Heart left ventricle (tissue), 16 donors: ENCODE results near the gene DOCK4. TPM values are rescaled to one million over a fixed set of nuclear protein-coding genes. Genes with fewer than 3 reads are reported as not detected.

Source experiments
- ATAC-seq, 4 donors: fragments of 200-7000 bp; cut with Tn5 transposase; one replicate each; pipeline ENCODE4 v1.9.1; 2020 to 2022; ENCODE audit warnings: moderate library complexity in 4 of 4, mild to moderate bottlenecking in 3 of 4, moderate number of reproducible peaks in 1 of 4
- DNase-seq, 5 donors: peaks; one replicate each; pipeline ENCODE4 v3.0.0-alpha.2; 2020
- H3K27ac ChIP-seq, 12 donors: fragments of 200-600 bp; sonication (generic) in 4 of 12; one replicate each; pipeline versions ENCODE4 v1.5.0 to v1.8.0; 2016 to 2022; ENCODE audit warnings: mild to moderate bottlenecking in 2 of 12
- H3K27me3 ChIP-seq, 9 donors: fragments of 200-600 bp; sonication (generic) in 2 of 9; one replicate each; pipeline versions ENCODE4 v1.5.1 to v1.8.0; 2016 to 2022; ENCODE audit warnings: mild to moderate bottlenecking in 3 of 9
- H3K36me3 ChIP-seq, 9 donors: fragments of 200-600 bp; sonication (generic) in 2 of 9; one replicate each; pipeline versions ENCODE4 v1.5.0 to v1.8.0; 2018 to 2022; ENCODE audit warnings: mild to moderate bottlenecking in 2 of 9
- H3K4me1 ChIP-seq, 12 donors: fragments of 200-600 bp; sonication (generic) in 4 of 12; one replicate each; pipeline versions ENCODE4 v1.5.0 to v1.8.0; 2016 to 2022; ENCODE audit warnings: mild to moderate bottlenecking in 3 of 12
- H3K4me3 ChIP-seq, 12 donors: fragments of 200-600 bp; sonication (generic) in 4 of 12; one replicate each; pipeline versions ENCODE4 v1.5.0 to v1.8.0; 2017 to 2022; ENCODE audit warnings: mild to moderate bottlenecking in 9 of 12, moderate library complexity in 4 of 12
- H3K9me3 ChIP-seq, 12 donors: fragments of 200-600 bp; sonication (generic) in 4 of 12; one replicate each; pipeline versions ENCODE4 v1.5.0 to v1.8.0; 2016 to 2022; ENCODE audit warnings: mild to moderate bottlenecking in 1 of 12
- CTCF ChIP-seq, 12 donors: fragments of 200-600 bp; sonication (generic) in 4 of 12; IDR thresholded peaks; one replicate each; pipeline versions ENCODE4 v1.5.0 to v1.8.0; 2018 to 2022; ENCODE audit warnings: antibody characterized with exemption in 12 of 12, mild to moderate bottlenecking in 5 of 12
- POLR2A ChIP-seq, 2 donors: fragments of 450-650 bp; IDR thresholded peaks; one replicate each; pipeline ENCODE4 v1.6.1; 2017; ENCODE audit warnings: antibody characterized with exemption in 2 of 2, mild to moderate bottlenecking in 2 of 2, moderate library complexity in 2 of 2
- WGBS, 4 donors: extraction: QIAGEN DNeasy Blood & Tissue Kit in 2 of 4; methylation state at CpG; one replicate each; pipeline versions ENCODE4 v1.1.5 to v1.1.7; 2013 to 2018; 5-methylcytosine and 5-hydroxymethylcytosine counted together
- intact Hi-C, 10 donors: fragments of 100-400 bp; cut with DNase I; formaldehyde crosslinking; loops; one replicate each; pipeline versions ENCODE4 v1.11.1 to v1.14.2; 2022
- polyA plus RNA-seq, 2 donors: library from polyadenylated mRNA; stranded (reverse); fragments of 200-250 nt; gene quantifications; one replicate each; pipeline ENCODE4 v1.2.3, GENCODE V29; 2013
- total RNA-seq, 9 donors: library from RNA; depleted of rRNA in 2 of 9; stranded (reverse); fragments of >200 nt in 2 of 9; fragmentation: NEBNext Ultra II Directional in 3 of 9; extraction: Animal tissue kit (Norgen Biotek cat#: 25700) in 3 of 9; gene quantifications; one replicate each; pipeline versions ENCODE4 v1.1.0 to v1.2.4, GENCODE V29; 2016 to 2023
- donor health status: ischemic (EF 13 %, LVEDD 7.1; RV severe dilation, severe dysfunction).
- donor health status: healthy with polysubstance abuse.
- donor health status: DM: no; HTN: yes; CAD: no.
- donor health status: DM: no; HTN: no; CAD: no.
- donor health status: ischemic (EF 25% LVEDD 6.9; RV normal size, moderate dysfunction).
- donor health status: ischemic (EF 25% LVEDD 5.7; RV mildly dilated, moderate dysfunction).
- donor health status: healthy.
- donor health status: DM: yes; HTN: yes; CAD: no.
- donor health status: ischemic (EF 35%, LVEDD 5.7; RV mildly dilated, moderate dysfunction).
- donor health status: nonischemic (EF 11% LVEDD 7.7; RV severe dilation, severe dysfunction).
- donor health status: DM: yes; HTN: yes; CAD: no.
- donor health status: PGD.
- donor health status: ischemic (EF 29% LVEDD 5.4; RV normal size, mild dysfunction).
- donor health status: nonischemic (EF 23%, LVEDD 6.1; RV moderate dilation, normal function).

DOCK4 gene
- total and polyA plus RNA-seq, 11 donors = 5.1 to 40.8 (median 13.1) TPM

- Histone ChIP-seq H3K36me3 (no peaks in the 10 kb centered on the region), H3K4me3 (no peak overlapping the region), H3K27me3 (no peaks in the 10 kb centered on the region), H3K27ac (peak overlapping the region in 6 of 12 donors; percentile 15 to 70 (median 48)), H3K4me1 (peaks cover 0 to 53% (median 21%) of the 10 kb centered on the region in 12 donors), H3K9me3 (no peaks in the 10 kb centered on the region)
- intact Hi-C loops = loop anchor here in 1 of 10 donors (5.0 to 10.0 kb wide), 2 partner anchors 50 to 182 kb away; no protein-coding TSS in a partner anchor
- 78 to 89% (median 84%) methylated on average over 2 of the region's 2 CpGs for WGBS, 4 donors
- TF ChIP-seq CTCF (IDR thresholded peaks at IDR 0.05) = no peak
- no peak for TF ChIP-seq POLR2A (IDR thresholded peaks at IDR 0.05)
- DNase-seq = no peak
- ATAC-seq = peak in 2 of 4 donors; percentile 21 to 29
Measured at GRCh38 chr7:112212571-112212970, 6.4 kb upstream of the DOCK4 start.

- no peak for TF ChIP-seq CTCF (IDR thresholded peaks at IDR 0.05)
- TF ChIP-seq POLR2A (IDR thresholded peaks at IDR 0.05) = no peak
- Histone ChIP-seq H3K36me3 (no peaks in the 10 kb centered on the region), H3K4me3 (no peak overlapping the region), H3K27ac (peak overlapping the region in 10 of 12 donors; percentile 23 to 70 (median 45)), H3K27me3 (no peaks in the 10 kb centered on the region), H3K9me3 (no peaks in the 10 kb centered on the region), H3K4me1 (peaks cover 0 to 59% (median 24%) of the 10 kb centered on the region in 12 donors)
- peak; percentile 27 to 62 (median 30) for ATAC-seq
- WGBS, 4 donors = 21 to 43% (median 33%) methylated on average over 1 of the region's 1 CpG
- no peak for DNase-seq
- intact Hi-C loops = loop anchor here in 1 of 10 donors (5.0 to 10.0 kb wide), 2 partner anchors 51 to 183 kb away; no protein-coding TSS in a partner anchor
Measured at GRCh38 chr7:112211348-112211907, 5.2 kb upstream of the DOCK4 start.

GRCh38 chr7:112207765-112208164 lies 1.6 kb upstream of the DOCK4 start:
- intact Hi-C loops = loop anchor here in 8 of 10 donors (5.0 to 10.0 kb wide), 15 partner anchors 73 to 455 kb away; partner anchors contain the start of gene IFRD1 (in 1 of the 8)
- Histone ChIP-seq H3K36me3 (no peaks in the 10 kb centered on the region), H3K27me3 (no peaks in the 10 kb centered on the region), H3K9me3 (no peaks in the 10 kb centered on the region), H3K27ac (no peak overlapping the region), H3K4me3 (peak overlapping the region in 2 of 12 donors; percentile 89 to 95), H3K4me1 (peaks cover 0 to 48% (median 22%) of the 10 kb centered on the region in 12 donors)
- TF ChIP-seq POLR2A (IDR thresholded peaks at IDR 0.05) (no peak), CTCF (IDR thresholded peaks at IDR 0.05) (no peak)
- ATAC-seq (no peak), DNase-seq (no peak)
- WGBS, 4 donors = 93 to 97% (median 95%) methylated on average over 6 of the region's 6 CpGs

- Histone ChIP-seq H3K9me3 (no peaks in the 10 kb centered on the region), H3K4me3 (peak overlapping the region; percentile 59 to 98 (median 88)), H3K27me3 (no peaks in the 10 kb centered on the region), H3K4me1 (peaks cover 0 to 48% (median 22%) of the 10 kb centered on the region in 12 donors), H3K27ac (peak overlapping the region; percentile 44 to 91 (median 78)), H3K36me3 (no peaks in the 10 kb centered on the region)
- ATAC-seq = no peak
- peak in 1 of 5 donors; percentile 16 for DNase-seq
- TF ChIP-seq CTCF (IDR thresholded peaks at IDR 0.05) (no peak), POLR2A (IDR thresholded peaks at IDR 0.05) (no peak)
- intact Hi-C loops = loop anchor here in 8 of 10 donors (5.0 to 10.0 kb wide), 15 partner anchors 72 to 455 kb away; partner anchors contain the start of gene IFRD1 (in 1 of the 8)
- 0 to 1% (median 1%) methylated on average over 12 to 14 of the region's 14 CpGs for WGBS, 4 donors
Measured at GRCh38 chr7:112206991-112207592, 893 bp upstream of the DOCK4 start.
